Smooth muscle cell (in vitro differentiated cells): ENCODE measurements around the gene SCUBE2. TPM values are rescaled to one million over a fixed set of nuclear protein-coding genes. Genes with fewer than 3 reads are reported as not detected.

Experiments used
- DNase-seq: peaks from one replicate; lab custom pipeline; 2025; ENCODE audit not compliant: unreplicated experiment; lab: John Stamatoyannopoulos, UW
- H2AFZ ChIP-seq: fragments of 200-600 bp; sonication (generic); 2 replicates; pipeline ENCODE4 v1.6.0; 2016; ENCODE audit warnings: antibody characterized with exemption, low read depth, mild to moderate bottlenecking
- H3F3A ChIP-seq: fragments of 200-600 bp; sonication (generic); 2 replicates; pipeline ENCODE4 v1.6.0; 2017; ENCODE audit warnings: antibody characterized with exemption, low read depth
- H3K27ac ChIP-seq: fragments of 200-600 bp; sonication (generic); 2 replicates; pipeline ENCODE4 v1.5.1; 2016; ENCODE audit warnings: low read depth, mild to moderate bottlenecking
- H3K27me3 ChIP-seq: fragments of 200-600 bp; sonication (generic); 2 replicates; pipeline ENCODE4 v1.6.1; 2016; ENCODE audit warnings: low read depth, mild to moderate bottlenecking
- H3K36me3 ChIP-seq: fragments of 200-600 bp; sonication (generic); 2 replicates; pipeline ENCODE4 v1.5.1; 2016; ENCODE audit warnings: low read depth
- H3K4me1 ChIP-seq: fragments of 200-600 bp; sonication (generic); 2 replicates; pipeline ENCODE4 v1.5.1; 2016; ENCODE audit warnings: low read depth
- H3K4me2 ChIP-seq: fragments of 200-600 bp; sonication (generic); 2 replicates; pipeline ENCODE4 v1.6.0; 2016; ENCODE audit warnings: mild to moderate bottlenecking
- H3K4me3 ChIP-seq: fragments of 200-600 bp; sonication (generic); 2 replicates; pipeline ENCODE4 v1.5.1; 2016; ENCODE audit warnings: mild to moderate bottlenecking
- H3K79me2 ChIP-seq: fragments of 200-600 bp; sonication (generic); 2 replicates; pipeline ENCODE4 v1.6.0; 2016; ENCODE audit warnings: low read depth, mild to moderate bottlenecking
- H3K9ac ChIP-seq: fragments of 200-600 bp; sonication (generic); 2 replicates; pipeline ENCODE4 v1.6.0; 2016; ENCODE audit warnings: low read depth
- H3K9me3 ChIP-seq: fragments of 200-600 bp; sonication (generic); replicated peaks from 2 replicates; pipeline ENCODE4 v1.5.1; 2016; ENCODE audit warnings: low read depth
- H4K20me1 ChIP-seq: fragments of 200-600 bp; sonication (generic); 2 replicates; pipeline ENCODE4 v1.6.0; 2016; ENCODE audit warnings: low read depth
- CTCF ChIP-seq: fragments of 200-600 bp; sonication (generic); IDR thresholded peaks from 2 replicates; pipeline ENCODE4 v1.5.1; 2017; ENCODE audit warnings: borderline replicate concordance, mild to moderate bottlenecking, antibody characterized with exemption; ENCODE audit not compliant: insufficient read depth, poor library complexity, severe bottlenecking
- WGBS: methylation state at CpG from one replicate; pipeline ENCODE4 v1.1.7; 2016; ENCODE audit warnings: low lambda C conversion rate; 5-methylcytosine and 5-hydroxymethylcytosine counted together
- polyA plus RNA-seq: library from polyadenylated mRNA; unstranded; fragments of >200 nt; fragmentation: Nextera tagmentation; extraction: Ambion mirVana; gene quantifications from 2 replicates; pipeline ENCODE4 v1.2.1, GENCODE V29; 2016
- total RNA-seq: library from RNA; depleted of rRNA; stranded (reverse); fragments of >200 nt; gene quantifications from 2 replicates; pipeline ENCODE4 v1.2.3, GENCODE V29; 2014

The SCUBE2 gene
- total and polyA plus RNA-seq, 2 experiments from 2014 or later = 2.2 to 5.0 TPM

GRCh38 chr11:9022961-9023680, 68.3 kb downstream of the SCUBE2 start:
- DNase-seq = no peak
- H3K4me1 ChIP-seq = no peaks in the 10 kb centered on the region
- H3K27ac ChIP-seq = no peak overlapping the region
- no peak overlapping the region for H3K4me3 ChIP-seq
- TF ChIP-seq CTCF = no peak
- no peak overlapping the region for H3K4me2 ChIP-seq
- H3K9me3 ChIP-seq = no peaks in the 10 kb centered on the region
- no peaks in the 10 kb centered on the region for H4K20me1 ChIP-seq
- H3F3A ChIP-seq = no peaks in the 10 kb centered on the region
- no peaks in the 10 kb centered on the region for H3K79me2 ChIP-seq
- H2AFZ ChIP-seq = no peak overlapping the region
- no peak overlapping the region for H3K9ac ChIP-seq
- H3K36me3 ChIP-seq = no peaks in the 10 kb centered on the region
- H3K27me3 ChIP-seq = no peaks in the 10 kb centered on the region
- 92% methylated on average over 9 of the region's 9 CpGs for WGBS

GRCh38 chr11:9020916-9021315, 70.5 kb downstream of the SCUBE2 start:
- Histone ChIP-seq H3K27ac (no peak overlapping the region), H3K9me3 (no peaks in the 10 kb centered on the region), H3K4me3 (no peak overlapping the region), H3K4me2 (no peak overlapping the region), H2AFZ (no peak overlapping the region), H3K27me3 (no peaks in the 10 kb centered on the region), H3K4me1 (peaks cover 16% of the 10 kb centered on the region), H3K36me3 (no peaks in the 10 kb centered on the region), H3K9ac (no peak overlapping the region), H3K79me2 (no peaks in the 10 kb centered on the region), H4K20me1 (no peaks in the 10 kb centered on the region), H3F3A (no peaks in the 10 kb centered on the region)
- WGBS = 72% methylated on average over 8 of the region's 8 CpGs
- no peak for TF ChIP-seq CTCF
- DNase-seq = no peak

GRCh38 chr11:9019861-9020260, 71.5 kb downstream of the SCUBE2 start:
- WGBS = 89% methylated on average over 6 of the region's 6 CpGs
- Histone ChIP-seq H3K79me2 (no peaks in the 10 kb centered on the region), H3K9ac (no peak overlapping the region), H3K4me1 (peaks cover 21% of the 10 kb centered on the region), H3F3A (no peaks in the 10 kb centered on the region), H3K27ac (no peak overlapping the region), H3K9me3 (no peaks in the 10 kb centered on the region), H3K4me2 (no peak overlapping the region), H3K27me3 (no peaks in the 10 kb centered on the region), H4K20me1 (no peaks in the 10 kb centered on the region), H3K4me3 (no peak overlapping the region), H2AFZ (no peak overlapping the region), H3K36me3 (no peaks in the 10 kb centered on the region)
- DNase-seq = no peak
- TF ChIP-seq CTCF = no peak

- no peaks in the 10 kb centered on the region for H3F3A ChIP-seq
- H3K4me2 ChIP-seq = no peak overlapping the region
- peaks cover 21% of the 10 kb centered on the region for H3K4me1 ChIP-seq
- 39% methylated on average over 5 of the region's 5 CpGs for WGBS
- H3K27me3 ChIP-seq = no peaks in the 10 kb centered on the region
- no peaks in the 10 kb centered on the region for H3K36me3 ChIP-seq
- DNase-seq = peak; percentile 12
- H3K4me3 ChIP-seq = no peak overlapping the region
- no peak overlapping the region for H3K9ac ChIP-seq
- no peak for TF ChIP-seq CTCF
- no peaks in the 10 kb centered on the region for H3K79me2 ChIP-seq
- H3K27ac ChIP-seq = peak overlapping the region; percentile 1
- H3K9me3 ChIP-seq = no peaks in the 10 kb centered on the region
- no peak overlapping the region for H2AFZ ChIP-seq
- H4K20me1 ChIP-seq = no peaks in the 10 kb centered on the region
Measured at GRCh38 chr11:9017773-9018172, 73.6 kb downstream of the SCUBE2 start.
